Ascending aorta (tissue), 2 donors: ENCODE results near the gene ODF2. TPM values are rescaled to one million over a fixed set of nuclear protein-coding genes. Genes with fewer than 3 reads are reported as not detected.
A peak's percentile ranks its signal among the peaks of the same experiment; 100 is the strongest.
"Not testable (repeated sequence)": the region's sequence is repeated elsewhere in the genome, so short reads cannot be mapped to it uniquely, and the experiment has no call there.

Experiments
- DNase-seq, 2 donors: peaks; one replicate each; pipeline ENCODE4 v3.0.0-alpha.2; 2019; ENCODE audit warnings: low spot score in 2 of 2
- H3K27ac ChIP-seq, 2 donors: fragments of 200-600 bp; sonication (generic); one replicate each; pipeline ENCODE4 v1.5.1; 2016 to 2017; ENCODE audit warnings: mild to moderate bottlenecking in 1 of 2
- H3K27me3 ChIP-seq: fragments of 200-600 bp; sonication (generic); one replicate; pipeline ENCODE4 v1.5.1; 2017
- H3K36me3 ChIP-seq, 2 donors: fragments of 200-600 bp; sonication (generic); one replicate each; pipeline ENCODE4 v1.5.1; 2016
- H3K4me1 ChIP-seq, 2 donors: fragments of 200-600 bp; sonication (generic); one replicate each; pipeline ENCODE4 v1.5.1; 2016 to 2017; ENCODE audit warnings: mild to moderate bottlenecking in 1 of 2
- H3K4me3 ChIP-seq, 2 donors: fragments of 200-600 bp; sonication (generic); one replicate each; pipeline ENCODE4 v1.5.1; 2016 to 2017; ENCODE audit warnings: mild to moderate bottlenecking in 1 of 2
- H3K9me3 ChIP-seq, 2 donors: fragments of 200-600 bp; sonication (generic); one replicate each; pipeline ENCODE4 v1.5.1; 2016
- intact Hi-C: fragments of 100-400 bp; cut with DNase I; formaldehyde crosslinking; loops from one replicate; pipeline ENCODE4 v1.15.1; 2023
- total RNA-seq: library from RNA; depleted of rRNA; stranded (reverse); fragments of >200 nt; gene quantifications from one replicate; pipeline ENCODE4 v1.1.0, GENCODE V29; 2016
- TF ChIP-seq, protein P1 (sequence below), 3 experiments: fragments of 200-600 bp in 2 of 3; fragments of 450-650 bp in 1 of 3; sonication (generic) in 2 of 3; IDR thresholded peaks; one replicate each; pipeline ENCODE4 v1.5.1; 2016 to 2019; ENCODE audit warnings: antibody characterized with exemption in 3 of 3, mild to moderate bottlenecking in 1 of 3, moderate library complexity in 1 of 3

Gene ODF2
- total RNA-seq, 1 donor from 2014 or later = 26.9 TPM

DNA sequence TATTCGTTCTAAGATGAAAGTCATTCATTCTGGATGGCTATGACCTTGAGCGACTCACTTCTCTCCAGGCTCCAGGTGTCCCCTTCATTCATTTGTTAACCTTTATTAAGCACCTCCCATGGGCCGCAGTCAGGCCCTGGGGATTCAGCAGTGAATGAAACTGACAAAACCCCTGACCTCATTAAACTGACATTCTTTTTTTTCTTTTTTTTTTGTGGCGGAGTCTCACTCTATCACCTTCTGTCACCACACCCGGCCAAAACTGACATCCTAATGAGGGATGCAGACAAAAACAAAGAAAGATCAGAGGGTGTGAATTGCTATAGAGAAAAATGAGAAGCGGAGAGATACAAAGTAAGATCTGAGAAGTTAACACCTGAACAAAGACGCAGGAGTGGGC lies 16.5 kb upstream of the ODF2 start:
- TF ChIP-seq, protein P1, sequence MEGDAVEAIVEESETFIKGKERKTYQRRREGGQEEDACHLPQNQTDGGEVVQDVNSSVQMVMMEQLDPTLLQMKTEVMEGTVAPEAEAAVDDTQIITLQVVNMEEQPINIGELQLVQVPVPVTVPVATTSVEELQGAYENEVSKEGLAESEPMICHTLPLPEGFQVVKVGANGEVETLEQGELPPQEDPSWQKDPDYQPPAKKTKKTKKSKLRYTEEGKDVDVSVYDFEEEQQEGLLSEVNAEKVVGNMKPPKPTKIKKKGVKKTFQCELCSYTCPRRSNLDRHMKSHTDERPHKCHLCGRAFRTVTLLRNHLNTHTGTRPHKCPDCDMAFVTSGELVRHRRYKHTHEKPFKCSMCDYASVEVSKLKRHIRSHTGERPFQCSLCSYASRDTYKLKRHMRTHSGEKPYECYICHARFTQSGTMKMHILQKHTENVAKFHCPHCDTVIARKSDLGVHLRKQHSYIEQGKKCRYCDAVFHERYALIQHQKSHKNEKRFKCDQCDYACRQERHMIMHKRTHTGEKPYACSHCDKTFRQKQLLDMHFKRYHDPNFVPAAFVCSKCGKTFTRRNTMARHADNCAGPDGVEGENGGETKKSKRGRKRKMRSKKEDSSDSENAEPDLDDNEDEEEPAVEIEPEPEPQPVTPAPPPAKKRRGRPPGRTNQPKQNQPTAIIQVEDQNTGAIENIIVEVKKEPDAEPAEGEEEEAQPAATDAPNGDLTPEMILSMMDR (IDR thresholded peaks at IDR 0.05) = no peak
- intact Hi-C loops = loop anchor here (1.0 kb wide), 1 partner anchor 16 kb away; no protein-coding TSS in a partner anchor
- H3K36me3 ChIP-seq = peaks cover 5 to 9% of the 10 kb centered on the region in 2 donors
- no peak overlapping the region for H3K4me3 ChIP-seq
- H3K27me3 ChIP-seq = no peaks in the 10 kb centered on the region
- peaks cover 0 to 3% of the 10 kb centered on the region in 2 donors for H3K4me1 ChIP-seq
- DNase-seq = no peak
- no peak overlapping the region for H3K27ac ChIP-seq
- no peaks in the 10 kb centered on the region for H3K9me3 ChIP-seq

DNA sequence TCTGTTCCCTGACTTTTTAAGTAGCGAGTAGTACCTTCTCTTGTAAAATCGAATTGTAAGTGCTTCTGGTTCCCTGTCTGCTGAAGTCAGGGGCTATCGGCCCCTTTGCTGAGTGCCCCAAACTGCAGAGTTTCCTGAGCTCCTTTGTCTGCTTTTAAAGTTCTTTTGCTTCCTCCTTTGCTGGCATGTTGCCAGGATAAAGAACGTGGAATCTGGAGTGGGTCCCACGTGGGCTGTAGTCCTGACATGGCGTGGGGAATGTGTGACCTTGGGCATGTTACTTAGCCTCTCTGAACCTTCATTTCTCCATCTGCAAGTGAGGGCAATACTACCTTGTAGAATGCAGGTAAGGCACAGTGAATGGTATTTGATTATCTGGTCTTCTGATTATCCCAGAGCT lies 13.7 kb upstream of the ODF2 start:
- H3K4me3 ChIP-seq = no peak overlapping the region
- intact Hi-C loops = no loop called here
- no peak for DNase-seq
- no peaks in the 10 kb centered on the region for H3K9me3 ChIP-seq
- TF ChIP-seq, protein P1 (IDR thresholded peaks at IDR 0.05) = no peak
- no peaks in the 10 kb centered on the region for H3K36me3 ChIP-seq
- H3K4me1 ChIP-seq = peaks cover 0 to 3% of the 10 kb centered on the region in 2 donors
- H3K27me3 ChIP-seq = no peaks in the 10 kb centered on the region
- H3K27ac ChIP-seq = no peak overlapping the region

DNA sequence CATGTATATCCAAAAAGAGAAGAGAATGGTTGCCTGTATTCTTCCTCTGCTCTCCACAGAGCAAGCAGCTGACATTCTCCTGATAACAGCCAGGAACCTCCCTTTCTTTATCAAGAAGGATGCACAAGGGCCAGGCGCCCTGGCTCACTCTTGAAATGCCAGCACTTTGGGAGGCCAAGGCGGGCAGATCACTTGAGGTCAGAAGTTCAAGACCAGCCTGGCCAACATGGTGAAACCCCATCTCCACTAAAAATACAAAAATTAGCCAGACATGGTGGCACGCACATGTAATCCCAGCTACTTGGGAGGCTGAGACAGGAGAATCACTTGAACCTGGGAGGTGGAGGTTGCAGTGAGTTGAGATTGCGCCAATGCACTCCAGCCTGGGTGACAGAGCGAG lies 9.3 kb upstream of the ODF2 start:
- H3K27me3 ChIP-seq, intact Hi-C loops, H3K36me3 ChIP-seq, H3K9me3 ChIP-seq, H3K4me3 ChIP-seq, H3K4me1 ChIP-seq, DNase-seq, H3K27ac ChIP-seq: not testable (repeated sequence)

DNA sequence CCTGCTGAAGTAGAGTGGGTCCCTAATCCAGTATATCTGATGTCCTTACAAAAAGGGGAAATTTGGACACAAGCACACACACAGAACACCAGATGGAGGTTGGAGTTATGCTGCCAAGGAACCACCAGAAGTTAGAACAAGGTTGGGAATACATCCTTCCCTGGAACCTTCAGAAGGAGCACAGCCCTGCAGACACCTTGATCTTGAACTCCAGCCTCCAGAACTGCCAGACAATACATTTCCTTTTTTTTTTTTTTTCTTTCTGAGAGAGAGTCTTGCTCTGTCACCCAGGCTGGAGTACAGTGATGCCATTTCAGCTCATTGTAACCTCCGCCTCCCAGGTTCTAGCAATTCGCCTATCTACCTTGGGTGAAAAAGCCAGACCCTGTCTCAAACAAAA lies 7.1 kb upstream of the ODF2 start:
- Histone ChIP-seq H3K4me3 (no peak overlapping the region), H3K4me1 (no peaks in the 10 kb centered on the region), H3K36me3 (no peaks in the 10 kb centered on the region), H3K27ac (no peak overlapping the region), H3K27me3 (no peaks in the 10 kb centered on the region), H3K9me3 (no peaks in the 10 kb centered on the region)
- intact Hi-C loops = no loop called here
- DNase-seq = no peak
- TF ChIP-seq, protein P1 (IDR thresholded peaks at IDR 0.05) = no peak

DNA sequence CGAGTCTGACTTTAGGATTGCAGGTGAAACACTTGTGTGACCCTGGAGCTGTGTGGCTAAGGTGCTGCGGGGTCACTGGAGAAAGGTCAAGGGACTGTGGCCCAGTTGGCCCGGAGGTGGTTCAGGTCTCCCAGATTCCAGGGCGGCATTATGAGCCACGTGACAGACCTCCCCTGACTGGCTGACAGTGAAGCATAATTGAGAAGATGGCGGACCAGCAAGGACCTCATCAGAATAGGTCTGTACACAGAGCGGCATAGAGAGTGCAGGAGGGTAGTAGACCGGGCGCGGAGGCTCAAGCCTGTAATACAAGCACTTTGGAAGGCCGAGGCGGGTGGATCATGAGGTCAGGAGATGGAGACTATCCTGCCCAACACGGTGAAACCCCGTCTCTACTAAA lies 815 bp upstream of the ODF2 start:
- Histone ChIP-seq H3K4me3 (peak overlapping the region in 1 of 2 donors; percentile 90), H3K4me1 (peaks cover 0 to 8% of the 10 kb centered on the region in 2 donors), H3K36me3 (peaks cover 2 to 3% of the 10 kb centered on the region in 2 donors), H3K27ac (no peak overlapping the region), H3K27me3 (no peaks in the 10 kb centered on the region), H3K9me3 (no peaks in the 10 kb centered on the region)
- TF ChIP-seq, protein P1 (IDR thresholded peaks at IDR 0.05) = no peak
- DNase-seq = no peak
- intact Hi-C loops = loop anchor here (1.0 to 5.0 kb wide), 3 partner anchors 16 to 178 kb away; partner anchors contain the start of genes COQ4, GOLGA2, SWI5 and TRUB2

DNA sequence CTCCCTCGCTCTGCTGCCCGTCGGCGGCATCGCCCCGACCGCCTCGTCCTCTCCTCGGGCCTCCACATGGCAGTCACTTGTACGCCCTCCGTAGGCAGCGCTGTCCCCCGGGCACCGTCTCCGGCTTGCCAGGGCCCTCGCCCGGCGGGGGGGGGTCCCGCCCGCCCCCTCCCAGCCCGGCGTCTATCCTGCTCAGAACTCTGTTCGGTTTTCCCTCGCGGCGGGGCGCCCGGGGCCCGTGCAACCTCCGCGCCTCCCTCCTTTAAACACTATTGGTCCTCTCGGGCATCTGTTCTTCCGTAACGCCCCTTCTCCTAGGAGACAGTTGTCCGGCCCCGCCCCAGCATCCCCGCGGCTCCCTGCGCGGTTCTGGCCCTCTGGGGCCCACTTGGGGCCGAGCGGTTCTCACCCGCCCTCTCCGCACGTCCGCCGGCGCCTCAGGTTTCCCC lies 831 bp downstream of the ODF2 start:
- DNase-seq = peak; percentile 10 to 76
- H3K4me1 ChIP-seq = peaks cover 0 to 8% of the 10 kb centered on the region in 2 donors
- intact Hi-C loops = loop anchor here (1.0 to 5.0 kb wide), 6 partner anchors 36 to 179 kb away; partner anchors contain the start of genes CERCAM, COQ4, GLE1 and GOLGA2
- H3K27me3 ChIP-seq = no peaks in the 10 kb centered on the region
- H3K4me3 ChIP-seq = peak overlapping the region; percentile 71 to 90
- no peaks in the 10 kb centered on the region for H3K9me3 ChIP-seq
- TF ChIP-seq, protein P1 (IDR thresholded peaks at IDR 0.05) = no peak
- H3K27ac ChIP-seq = peak overlapping the region; percentile 87 to 89
- peaks cover 14 to 17% of the 10 kb centered on the region in 2 donors for H3K36me3 ChIP-seq
